Measurements from ENCODE around the gene CNIH3. TPM values are rescaled to one million over a fixed set of nuclear protein-coding genes. Genes with fewer than 3 reads are reported as not detected.

CNIH3 gene
- total and polyA plus RNA-seq, 4 experiments from 2014 or later: 0.40 to 2.5 (median 1.8) TPM

DNA sequence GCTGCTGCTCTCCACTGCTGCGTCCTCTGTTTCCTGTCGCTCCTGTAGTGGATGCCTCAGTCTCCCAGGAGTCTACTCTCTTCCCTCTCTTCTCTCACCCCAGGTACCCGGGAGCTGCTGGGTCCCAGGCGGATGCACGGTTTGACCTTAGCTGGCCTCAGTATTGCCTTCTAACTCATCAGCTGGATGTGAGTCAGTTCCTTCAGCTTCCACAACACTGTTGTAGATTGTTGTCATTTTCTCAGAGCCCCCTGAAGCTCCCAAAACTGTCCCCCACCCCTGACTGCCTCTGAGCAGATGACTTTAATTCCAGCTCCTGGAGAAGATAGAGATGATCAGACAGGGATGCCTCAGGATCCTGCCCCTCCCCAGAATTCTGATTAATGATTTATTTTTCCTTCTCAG is 7.2 kb downstream of the CNIH3 start:
- Mint-ChIP-seq H3K4me1 (peaks cover 28 to 62% (median 41%) of the 10 kb centered on the region in 4 donors), H3K36me3 (peaks cover 0 to 4% of the 10 kb centered on the region in 2 donors), H3K9me3 (peaks cover 0 to 12% (median 11%) of the 10 kb centered on the region in 8 donors), H3K27me3 (peaks cover 20 to 31% of the 10 kb centered on the region in 2 donors), H3K27ac (peak overlapping the region; percentile 88 to 99 (median 98)), H3K4me3 (peak overlapping the region in 7 of 8 donors; percentile 63 to 91 (median 83))
- H3K27ac ChIP-seq (ENCODE audit: low read depth, low read length): peak overlapping the region; percentile 59
- no peaks in the 10 kb centered on the region for H3K36me3 ChIP-seq (ENCODE audit: insufficient read depth, low read length)
- no peaks in the 10 kb centered on the region for H3K9me3 ChIP-seq (ENCODE audit: control insufficient read depth in 1 of 2, low read length in 2 of 2)
- no peak for DNase-seq
- H3K4me3 ChIP-seq (ENCODE audit: low read length in 2 of 2): peak overlapping the region in 1 of 2 donors; percentile 16
- ChIA-PET POLR2A (ENCODE audit: partially characterized antibody) (interaction anchor here (0.8 to 1.7 kb wide), 7 partner anchors 9 to 189 kb away, joined by 3 to 7 read pairs (median 4); partner anchors contain the start of gene WDR26), CTCF (ENCODE audit: partially characterized antibody) (interaction anchor here (1.0 to 2.6 kb wide), 4 partner anchors 17 to 109 kb away, joined by 3 to 13 read pairs (median 4); no protein-coding TSS in a partner anchor)
- intact Hi-C loops (cut with micrococcal nuclease): loop anchor here (5.0 kb wide), 3 partner anchors 46 to 441 kb away; partner anchors contain the start of genes DEGS1 and WDR26
- H3K27me3 ChIP-seq (ENCODE audit: insufficient read depth, low read length): peaks cover 5% of the 10 kb centered on the region
- H3K4me1 ChIP-seq (ENCODE audit: insufficient read depth, low read length): peaks cover 40% of the 10 kb centered on the region

DNA sequence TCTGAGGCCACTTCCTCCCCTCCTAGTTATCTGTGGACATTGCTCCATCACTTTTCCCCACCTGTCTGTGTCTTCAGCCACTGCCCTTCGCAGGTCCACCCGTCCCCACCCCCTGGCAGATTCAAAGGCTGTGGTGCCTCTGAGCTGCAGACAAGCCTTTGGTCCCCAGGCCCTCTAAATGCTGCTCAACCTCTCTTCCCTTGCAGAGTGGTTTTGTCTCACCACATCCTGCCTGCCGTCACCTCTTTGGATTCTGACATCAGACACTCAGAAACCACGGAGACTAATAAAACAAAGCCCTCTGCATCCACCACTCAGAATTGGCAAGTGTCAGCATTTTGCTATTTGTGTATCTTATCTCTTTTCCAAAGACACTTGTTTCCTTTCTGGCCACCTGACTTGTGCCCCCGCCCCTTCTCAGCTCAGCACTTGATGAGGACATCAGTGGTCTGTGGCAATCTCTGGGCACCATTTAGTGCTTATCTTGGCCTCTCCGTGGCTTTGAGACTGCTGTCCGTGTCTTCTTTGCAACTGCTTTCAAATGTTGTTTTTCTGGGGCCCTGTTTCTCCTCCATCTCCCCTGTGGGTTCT is 7.7 kb downstream of the CNIH3 start:
- peak overlapping the region; percentile 88 to 99 (median 98) for H3K27ac Mint-ChIP-seq
- ChIA-PET POLR2A (ENCODE audit: partially characterized antibody) (interaction anchor here (0.8 to 2.3 kb wide), 9 partner anchors 8 to 190 kb away, joined by 3 to 9 read pairs (median 4); partner anchors contain the start of genes CNIH3 and WDR26), CTCF (ENCODE audit: partially characterized antibody) (interaction anchor here (1.0 to 2.6 kb wide), 4 partner anchors 17 to 109 kb away, joined by 3 to 13 read pairs (median 4); no protein-coding TSS in a partner anchor)
- H3K9me3 Mint-ChIP-seq: peaks cover 0 to 12% (median 11%) of the 10 kb centered on the region in 8 donors
- H3K27me3 ChIP-seq (ENCODE audit: insufficient read depth, low read length): peaks cover 5% of the 10 kb centered on the region
- peaks cover 27 to 57% (median 37%) of the 10 kb centered on the region in 4 donors for H3K4me1 Mint-ChIP-seq
- H3K9me3 ChIP-seq (ENCODE audit: control insufficient read depth in 1 of 2, low read length in 2 of 2): no peaks in the 10 kb centered on the region
- DNase-seq: peak; percentile 89 to 93 (median 91)
- no peaks in the 10 kb centered on the region for H3K36me3 ChIP-seq (ENCODE audit: insufficient read depth, low read length)
- intact Hi-C loops (cut with micrococcal nuclease): loop anchor here (5.0 kb wide), 3 partner anchors 47 to 442 kb away; partner anchors contain the start of genes DEGS1 and WDR26
- peak overlapping the region in 1 of 2 donors; percentile 16 for H3K4me3 ChIP-seq (ENCODE audit: low read length in 2 of 2)
- H3K4me3 Mint-ChIP-seq: peak overlapping the region; percentile 63 to 91 (median 80)
- H3K27ac ChIP-seq (ENCODE audit: low read depth, low read length): peak overlapping the region; percentile 59
- peaks cover 36% of the 10 kb centered on the region for H3K4me1 ChIP-seq (ENCODE audit: insufficient read depth, low read length)
- H3K36me3 Mint-ChIP-seq: peaks cover 0 to 4% of the 10 kb centered on the region in 2 donors
- peaks cover 15 to 26% of the 10 kb centered on the region in 2 donors for H3K27me3 Mint-ChIP-seq

DNA sequence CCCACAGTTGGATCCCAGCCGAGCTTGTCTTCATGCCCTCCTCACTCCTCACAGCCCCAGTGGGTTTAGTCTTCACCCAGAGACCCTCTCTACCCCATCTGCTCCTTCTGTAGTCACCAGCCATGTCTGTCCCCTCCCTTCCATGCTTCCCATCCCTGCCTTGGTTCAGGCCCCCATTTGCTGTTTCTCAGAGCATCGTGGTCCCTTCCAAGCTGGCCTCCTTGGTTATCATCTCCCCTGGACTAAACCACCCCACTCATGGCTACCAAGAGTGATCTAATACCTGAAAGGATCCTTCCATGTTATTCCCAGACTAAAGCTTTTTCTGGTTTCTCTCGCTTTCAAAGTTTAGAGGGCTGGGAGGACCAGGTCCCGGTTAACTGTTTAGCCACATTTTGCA is 8.3 kb downstream of the CNIH3 start:
- Histone ChIP-seq H3K4me3 (ENCODE audit: low read length in 2 of 2) (peak overlapping the region in 1 of 2 donors; percentile 3), H3K27ac (ENCODE audit: low read depth, low read length) (peak overlapping the region; percentile 59), H3K9me3 (ENCODE audit: control insufficient read depth in 1 of 2, low read length in 2 of 2) (no peaks in the 10 kb centered on the region), H3K36me3 (ENCODE audit: insufficient read depth, low read length) (no peaks in the 10 kb centered on the region), H3K4me1 (ENCODE audit: insufficient read depth, low read length) (peaks cover 36% of the 10 kb centered on the region), H3K27me3 (ENCODE audit: insufficient read depth, low read length) (peaks cover 3% of the 10 kb centered on the region)
- no peak for DNase-seq
- peaks cover 12 to 20% of the 10 kb centered on the region in 2 donors for H3K27me3 Mint-ChIP-seq
- CTCF ChIA-PET (ENCODE audit: partially characterized antibody): interaction anchor here (0.9 to 1.5 kb wide), 2 partner anchors 16 to 20 kb away, joined by 3 read pairs; no protein-coding TSS in a partner anchor
- peaks cover 0 to 12% (median 11%) of the 10 kb centered on the region in 8 donors for H3K9me3 Mint-ChIP-seq
- peak overlapping the region; percentile 53 to 91 (median 80) for H3K4me3 Mint-ChIP-seq
- POLR2A ChIA-PET (ENCODE audit: partially characterized antibody): interaction anchor here (1.2 to 2.3 kb wide), 4 partner anchors 9 to 126 kb away, joined by 3 to 9 read pairs (median 4); partner anchors contain the start of gene CNIH3
- peaks cover 0 to 4% of the 10 kb centered on the region in 2 donors for H3K36me3 Mint-ChIP-seq
- peaks cover 27 to 51% (median 36%) of the 10 kb centered on the region in 4 donors for H3K4me1 Mint-ChIP-seq
- intact Hi-C loops (cut with micrococcal nuclease): loop anchor here (5.0 kb wide), 3 partner anchors 47 to 442 kb away; partner anchors contain the start of genes DEGS1 and WDR26
- peak overlapping the region; percentile 88 to 99 (median 98) for H3K27ac Mint-ChIP-seq

DNA sequence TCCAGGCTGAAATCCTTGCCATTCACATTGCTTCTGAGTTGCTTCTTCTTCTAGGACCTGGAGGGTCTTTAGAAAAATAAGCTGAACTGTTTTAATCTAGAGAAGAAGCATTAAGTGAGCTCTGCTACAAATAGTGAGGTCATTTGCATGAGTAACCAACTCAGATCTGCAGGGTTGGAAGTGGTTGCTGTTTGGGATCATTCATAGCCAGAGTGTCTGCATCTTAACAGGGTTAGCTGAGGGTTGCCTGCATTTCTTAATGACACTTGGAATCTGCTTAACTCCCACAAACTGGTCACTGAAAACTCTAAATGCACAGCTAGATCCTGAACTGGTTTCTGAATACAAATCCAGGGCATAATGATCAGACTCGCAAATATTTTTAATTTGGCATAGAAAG is 9.9 kb downstream of the CNIH3 start:
- H3K27ac Mint-ChIP-seq: peak overlapping the region; percentile 5 to 97 (median 65)

DNA sequence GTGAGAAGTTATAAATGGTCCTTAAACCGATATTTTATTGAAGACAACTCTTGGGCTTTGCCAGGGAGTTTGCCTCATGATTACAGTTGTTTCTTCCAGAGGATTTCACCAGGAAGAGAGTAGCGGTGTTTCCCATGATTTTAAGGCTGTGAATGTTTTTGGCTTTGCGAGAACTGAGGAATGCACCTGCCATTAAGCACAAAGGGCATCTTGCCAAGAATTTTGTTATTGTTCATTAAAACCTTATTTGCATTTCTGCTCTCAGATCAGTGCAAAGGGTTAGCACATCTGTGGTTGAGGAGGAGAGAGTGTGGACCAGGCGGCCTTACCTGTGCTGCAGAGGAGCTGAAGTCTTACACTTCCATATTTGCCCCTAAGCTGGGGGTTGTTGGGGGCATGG is 13.8 kb downstream of the CNIH3 start:
- Histone ChIP-seq H3K27me3 (ENCODE audit: insufficient read depth, low read length) (no peaks in the 10 kb centered on the region), H3K27ac (ENCODE audit: low read depth, low read length) (no peak overlapping the region), H3K4me3 (ENCODE audit: low read length in 2 of 2) (no peak overlapping the region), H3K9me3 (ENCODE audit: control insufficient read depth in 1 of 2, low read length in 2 of 2) (no peaks in the 10 kb centered on the region), H3K36me3 (ENCODE audit: insufficient read depth, low read length) (no peaks in the 10 kb centered on the region), H3K4me1 (ENCODE audit: insufficient read depth, low read length) (peaks cover 9% of the 10 kb centered on the region)
- H3K27me3 Mint-ChIP-seq: peaks cover 0 to 2% of the 10 kb centered on the region in 2 donors
- no peak for DNase-seq
- H3K4me3 Mint-ChIP-seq: no peak overlapping the region
- H3K4me1 Mint-ChIP-seq: peaks cover 5 to 16% (median 10%) of the 10 kb centered on the region in 4 donors
- ChIA-PET POLR2A (ENCODE audit: partially characterized antibody) (no interaction called here), CTCF (ENCODE audit: partially characterized antibody) (interaction anchor here (1.6 kb wide), 1 partner anchor 12 kb away, joined by 4 read pairs; no protein-coding TSS in a partner anchor)
- peaks cover 0 to 2% (median 0%) of the 10 kb centered on the region in 8 donors for H3K9me3 Mint-ChIP-seq
- intact Hi-C loops (cut with micrococcal nuclease): no loop called here
- no peaks in the 10 kb centered on the region for H3K36me3 Mint-ChIP-seq
- H3K27ac Mint-ChIP-seq: peak overlapping the region in 3 of 7 donors; percentile 10 to 51 (median 22)

More for the DNA sequence above, 9.9 kb downstream of the CNIH3 start:
- ChIA-PET POLR2A (ENCODE audit: partially characterized antibody) (interaction anchor here (2.3 kb wide), 1 partner anchor 10 kb away, joined by 9 read pairs; the partner anchor contains the start of gene CNIH3), CTCF (ENCODE audit: partially characterized antibody) (interaction anchor here (1.0 to 1.5 kb wide), 3 partner anchors 16 to 113 kb away, joined by 3 to 7 read pairs (median 6); no protein-coding TSS in a partner anchor)
- no peaks in the 10 kb centered on the region for H3K36me3 ChIP-seq (ENCODE audit: insufficient read depth, low read length)
- H3K4me3 Mint-ChIP-seq: no peak overlapping the region
- no peak overlapping the region for H3K27ac ChIP-seq (ENCODE audit: low read depth, low read length)
- H3K9me3 Mint-ChIP-seq: peaks cover 0 to 12% (median 11%) of the 10 kb centered on the region in 8 donors
- intact Hi-C loops (cut with micrococcal nuclease): no loop called here
- H3K27me3 Mint-ChIP-seq: peaks cover 7 to 16% of the 10 kb centered on the region in 2 donors
- H3K4me1 ChIP-seq (ENCODE audit: insufficient read depth, low read length): peaks cover 36% of the 10 kb centered on the region
- no peak for DNase-seq
- no peak overlapping the region for H3K4me3 ChIP-seq (ENCODE audit: low read length in 2 of 2)
- H3K27me3 ChIP-seq (ENCODE audit: insufficient read depth, low read length): no peaks in the 10 kb centered on the region
- peaks cover 27 to 46% (median 36%) of the 10 kb centered on the region in 4 donors for H3K4me1 Mint-ChIP-seq
- H3K9me3 ChIP-seq (ENCODE audit: control insufficient read depth in 1 of 2, low read length in 2 of 2): no peaks in the 10 kb centered on the region
- H3K36me3 Mint-ChIP-seq: peaks cover 0 to 4% of the 10 kb centered on the region in 2 donors

DNA sequence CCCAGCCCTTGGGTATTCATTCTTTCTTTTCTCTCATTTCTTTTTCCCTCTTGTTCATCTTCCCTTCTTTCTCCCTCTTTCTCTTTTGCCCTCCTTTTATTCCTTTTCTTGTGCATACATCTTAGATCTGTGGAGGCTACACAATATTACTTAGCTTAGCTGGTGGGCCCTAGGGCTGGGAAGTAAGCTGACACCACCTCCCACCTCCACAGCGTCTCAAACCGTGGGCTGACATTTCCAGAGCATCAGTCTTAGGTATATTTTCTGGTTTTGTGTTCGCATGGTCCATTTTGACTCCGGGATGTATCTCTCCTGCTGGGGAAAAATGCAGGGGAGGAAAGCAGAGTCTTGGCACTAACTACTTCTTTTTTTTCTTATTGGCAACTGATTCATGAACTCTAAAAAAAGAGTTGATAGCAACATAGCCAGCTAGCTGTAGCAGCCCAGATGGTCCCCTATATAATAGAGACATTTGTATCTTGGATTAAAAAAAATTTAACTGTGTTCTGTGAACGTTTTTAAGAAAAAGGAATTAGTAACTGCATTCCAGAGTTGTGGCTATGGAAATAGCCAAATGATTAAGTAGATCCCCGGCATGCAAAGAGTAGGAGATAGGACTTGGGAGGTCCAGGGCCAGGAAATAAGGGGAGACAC is 15.5 kb downstream of the CNIH3 start:
- Mint-ChIP-seq H3K27ac (peak overlapping the region in 2 of 7 donors; percentile 32 to 65), H3K9me3 (peaks cover 0 to 2% (median 0%) of the 10 kb centered on the region in 8 donors), H3K27me3 (peaks cover 0 to 2% of the 10 kb centered on the region in 2 donors), H3K4me1 (peaks cover 1 to 3% (median 2%) of the 10 kb centered on the region in 4 donors), H3K4me3 (peak overlapping the region in 1 of 8 donors; percentile 43), H3K36me3 (no peaks in the 10 kb centered on the region)
- no peak overlapping the region for H3K27ac ChIP-seq (ENCODE audit: low read depth, low read length)
- no peak for DNase-seq
- no peak overlapping the region for H3K4me3 ChIP-seq (ENCODE audit: low read length in 2 of 2)
- no peaks in the 10 kb centered on the region for H3K27me3 ChIP-seq (ENCODE audit: insufficient read depth, low read length)
- intact Hi-C loops (cut with micrococcal nuclease): no loop called here
- H3K36me3 ChIP-seq (ENCODE audit: insufficient read depth, low read length): no peaks in the 10 kb centered on the region
- no peaks in the 10 kb centered on the region for H3K4me1 ChIP-seq (ENCODE audit: insufficient read depth, low read length)
- no peaks in the 10 kb centered on the region for H3K9me3 ChIP-seq (ENCODE audit: control insufficient read depth in 1 of 2, low read length in 2 of 2)
- ChIA-PET POLR2A (ENCODE audit: partially characterized antibody) (no interaction called here), CTCF (ENCODE audit: partially characterized antibody) (interaction anchor here (2.4 kb wide), 1 partner anchor 13 kb away, joined by 10 read pairs; no protein-coding TSS in a partner anchor)
